MM.1S (cell line): ENCODE results near the gene EXOC7.

ENCODE experiments used
- DNase-seq: peaks from one replicate; pipeline ENCODE4 v3.0.0-alpha.2; 2015
- H2AFZ ChIP-seq: fragments of 300-600 bp; sonication (generic); 2 replicates; pipeline ENCODE4 v1.6.0; 2016; ENCODE audit warnings: antibody characterized with exemption, low read length
- H3F3A ChIP-seq: fragments of 300-600 bp; sonication (generic); 2 replicates; pipeline ENCODE4 v1.6.1; 2016; ENCODE audit warnings: mild to moderate bottlenecking, antibody characterized with exemption, low read length, moderate library complexity, mixed read lengths; ENCODE audit not compliant: insufficient read depth
- H3K27ac ChIP-seq: fragments of 300-600 bp; sonication (generic); 2 replicates; pipeline ENCODE4 v1.5.1; 2016; ENCODE audit warnings: mild to moderate bottlenecking, low read length
- H3K27me3 ChIP-seq: fragments of 300-600 bp; sonication (generic); replicated peaks from 2 replicates; pipeline ENCODE4 v1.6.0; 2016; ENCODE audit warnings: low read length; ENCODE audit not compliant: insufficient read depth
- H3K36me3 ChIP-seq: fragments of 300-600 bp; sonication (generic); replicated peaks from 2 replicates; pipeline ENCODE4 v1.6.1; 2016; ENCODE audit warnings: mild to moderate bottlenecking, low read length, mixed read lengths; ENCODE audit not compliant: insufficient read depth
- H3K4me1 ChIP-seq: fragments of 300-600 bp; sonication (generic); 2 replicates; pipeline ENCODE4 v1.6.1; 2016; ENCODE audit warnings: low read length, mixed read lengths
- H3K4me2 ChIP-seq: fragments of 300-600 bp; sonication (generic); 2 replicates; pipeline ENCODE4 v1.6.0; 2016; ENCODE audit warnings: low read depth, low read length
- H3K4me3 ChIP-seq: fragments of 300-600 bp; sonication (generic); 2 replicates; pipeline ENCODE4 v1.5.1; 2016; ENCODE audit warnings: low read length, mixed read lengths
- H3K79me2 ChIP-seq: fragments of 300-600 bp; sonication (generic); 2 replicates; pipeline ENCODE4 v1.6.1; 2016; ENCODE audit warnings: mixed run types, low read length, mixed read lengths
- H3K9ac ChIP-seq: fragments of 300-600 bp; sonication (generic); 2 replicates; pipeline ENCODE4 v1.6.1; 2016; ENCODE audit warnings: low read length, mixed read lengths
- H3K9me2 ChIP-seq: fragments of 300-600 bp; sonication (generic); replicated peaks from 2 replicates; pipeline ENCODE4 v1.6.1; 2016; ENCODE audit warnings: mild to moderate bottlenecking, low read length, mixed read lengths; ENCODE audit not compliant: insufficient read depth
- H3K9me3 ChIP-seq: fragments of 300-600 bp; sonication (generic); replicated peaks from 2 replicates; pipeline ENCODE4 v1.6.1; 2016; ENCODE audit warnings: mild to moderate bottlenecking, low read length, mixed read lengths; ENCODE audit not compliant: insufficient read depth
- H4K20me1 ChIP-seq: fragments of 300-600 bp; sonication (generic); 2 replicates; pipeline ENCODE4 v1.6.1; 2016; ENCODE audit warnings: mild to moderate bottlenecking, low read length, moderate library complexity, mixed read lengths; ENCODE audit not compliant: insufficient read depth
- EZH2 ChIP-seq: fragments of 300-600 bp; sonication (generic); optimal IDR thresholded peaks from 2 replicates; pipeline ENCODE3; 2017; ENCODE audit warnings: low read depth, mild to moderate bottlenecking, antibody characterized with exemption, low read length, mixed read lengths
- EZH2phosphoT487 ChIP-seq: fragments of 300-600 bp; sonication (generic); IDR thresholded peaks from 2 replicates; pipeline ENCODE4 v1.6.1; 2018; ENCODE audit warnings: antibody characterized with exemption, low read length
- TF ChIP-seq, protein P1 (sequence below): fragments of 300-600 bp; sonication (generic); IDR thresholded peaks from 2 replicates; pipeline ENCODE4 v1.5.1; 2016; ENCODE audit warnings: antibody characterized with exemption, low read length, mixed read lengths

EXOC7 gene

DNA sequence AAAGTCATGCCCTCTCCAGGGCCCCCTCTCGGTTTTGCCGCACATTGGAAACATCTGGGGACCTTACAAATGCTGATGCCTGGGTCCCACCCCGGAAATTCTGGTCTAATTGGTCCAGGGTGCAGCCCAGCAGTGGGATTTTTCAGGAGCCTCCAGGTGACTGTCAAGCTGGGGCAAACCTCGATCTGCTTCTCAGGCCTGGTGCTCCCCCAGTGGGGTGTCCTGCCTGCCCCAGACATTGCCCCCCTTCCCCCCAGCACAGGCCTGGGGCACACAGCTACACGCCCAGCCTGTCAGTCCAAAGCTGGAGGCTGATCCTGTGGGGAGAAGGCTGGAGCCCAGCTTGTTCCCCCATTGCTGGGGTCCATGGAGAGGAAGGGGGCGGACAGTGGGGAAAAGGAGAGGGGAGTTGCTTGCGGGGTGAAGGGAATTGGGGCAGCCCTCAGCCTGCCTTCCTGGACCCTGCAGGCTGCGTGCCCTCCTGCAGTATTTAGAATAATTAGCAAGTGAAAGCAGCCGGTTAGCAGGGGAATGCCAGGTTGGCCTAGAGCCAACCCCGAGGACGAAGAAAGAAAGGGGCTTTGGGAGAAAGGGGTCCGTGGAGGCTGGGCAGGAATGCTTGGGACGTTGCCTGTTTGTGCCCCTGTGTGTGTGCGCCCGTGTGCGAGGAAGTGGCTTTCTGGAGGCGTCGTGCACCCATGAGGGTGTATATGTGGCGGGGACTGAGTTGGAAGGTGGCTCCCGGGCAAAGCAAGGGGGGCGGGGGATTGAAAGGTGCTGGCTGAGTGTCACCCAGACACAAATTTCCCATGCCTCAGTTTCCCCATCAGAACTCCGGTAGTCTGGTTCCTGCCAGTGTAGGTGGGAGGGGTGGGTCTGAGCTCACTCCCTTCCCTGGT lies 31.6 kb upstream of the EXOC7 start:
- Histone ChIP-seq H3K27ac (no peak overlapping the region), H3F3A (no peaks in the 10 kb centered on the region), H2AFZ (no peak overlapping the region), H3K9me2 (no peaks in the 10 kb centered on the region), H3K79me2 (no peaks in the 10 kb centered on the region), H3K4me2 (no peak overlapping the region), H3K27me3 (peaks cover 19% of the 10 kb centered on the region), H3K9me3 (no peaks in the 10 kb centered on the region), H3K36me3 (no peaks in the 10 kb centered on the region), H3K4me3 (no peak overlapping the region), H4K20me1 (no peaks in the 10 kb centered on the region), H3K4me1 (no peaks in the 10 kb centered on the region), H3K9ac (no peak overlapping the region)
- DNase-seq, result no peak
- TF ChIP-seq, protein P1, sequence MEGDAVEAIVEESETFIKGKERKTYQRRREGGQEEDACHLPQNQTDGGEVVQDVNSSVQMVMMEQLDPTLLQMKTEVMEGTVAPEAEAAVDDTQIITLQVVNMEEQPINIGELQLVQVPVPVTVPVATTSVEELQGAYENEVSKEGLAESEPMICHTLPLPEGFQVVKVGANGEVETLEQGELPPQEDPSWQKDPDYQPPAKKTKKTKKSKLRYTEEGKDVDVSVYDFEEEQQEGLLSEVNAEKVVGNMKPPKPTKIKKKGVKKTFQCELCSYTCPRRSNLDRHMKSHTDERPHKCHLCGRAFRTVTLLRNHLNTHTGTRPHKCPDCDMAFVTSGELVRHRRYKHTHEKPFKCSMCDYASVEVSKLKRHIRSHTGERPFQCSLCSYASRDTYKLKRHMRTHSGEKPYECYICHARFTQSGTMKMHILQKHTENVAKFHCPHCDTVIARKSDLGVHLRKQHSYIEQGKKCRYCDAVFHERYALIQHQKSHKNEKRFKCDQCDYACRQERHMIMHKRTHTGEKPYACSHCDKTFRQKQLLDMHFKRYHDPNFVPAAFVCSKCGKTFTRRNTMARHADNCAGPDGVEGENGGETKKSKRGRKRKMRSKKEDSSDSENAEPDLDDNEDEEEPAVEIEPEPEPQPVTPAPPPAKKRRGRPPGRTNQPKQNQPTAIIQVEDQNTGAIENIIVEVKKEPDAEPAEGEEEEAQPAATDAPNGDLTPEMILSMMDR, result no peak
- TF ChIP-seq EZH2phosphoT487 (no peak), EZH2 (no peak)

DNA sequence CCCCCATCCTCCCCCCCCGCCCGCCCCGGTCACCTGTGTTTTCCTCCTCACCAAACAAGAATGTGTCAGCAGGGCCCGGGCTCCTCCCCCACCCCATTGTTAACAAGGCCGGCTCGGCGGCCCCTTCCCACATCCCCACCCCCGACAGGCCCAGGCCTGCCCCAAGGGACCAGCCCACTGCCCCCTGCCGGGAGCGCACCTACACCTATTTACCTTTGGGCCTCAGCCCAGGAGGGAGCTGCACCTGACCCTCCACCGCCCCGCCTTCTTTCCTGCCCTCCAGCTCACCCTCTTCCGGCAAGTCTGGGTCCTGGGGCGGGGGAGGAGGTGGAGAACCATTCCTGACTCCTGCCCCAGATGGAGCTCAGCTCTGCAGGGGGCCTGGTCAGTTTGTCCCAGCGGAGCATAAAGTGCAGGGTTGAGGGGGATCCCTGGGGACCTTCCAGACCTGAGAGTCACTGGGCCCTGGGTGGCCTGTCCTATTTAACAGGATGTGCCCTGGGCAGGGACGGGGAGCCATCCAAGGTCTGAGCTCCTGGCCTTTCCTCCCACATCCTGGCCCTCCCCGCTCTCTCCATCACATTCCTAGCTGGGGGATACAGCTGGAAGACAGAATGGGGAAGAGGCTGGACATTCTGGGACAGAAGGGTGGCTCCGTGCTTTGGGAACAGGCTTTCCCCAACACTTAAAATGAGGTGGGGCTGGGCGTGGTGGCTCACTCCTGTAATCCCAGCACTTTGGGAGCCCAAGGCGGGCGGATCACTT lies 29.2 kb upstream of the EXOC7 start:
- no peak for DNase-seq
- Histone ChIP-seq H3K36me3 (no peaks in the 10 kb centered on the region), H4K20me1 (no peaks in the 10 kb centered on the region), H3K9me2 (no peaks in the 10 kb centered on the region), H2AFZ (0 out of 2 replicates have a peak overlapping the region, but pooled peaks have one; percentile 3), H3K4me2 (no peak overlapping the region), H3K9ac (no peak overlapping the region), H3K4me3 (no peak overlapping the region), H3K9me3 (no peaks in the 10 kb centered on the region), H3K27ac (no peak overlapping the region), H3K27me3 (no peaks in the 10 kb centered on the region), H3F3A (no peaks in the 10 kb centered on the region), H3K4me1 (no peaks in the 10 kb centered on the region), H3K79me2 (no peaks in the 10 kb centered on the region)
- TF ChIP-seq, protein P1, result no peak
- TF ChIP-seq EZH2 (no peak), EZH2phosphoT487 (no peak)

DNA sequence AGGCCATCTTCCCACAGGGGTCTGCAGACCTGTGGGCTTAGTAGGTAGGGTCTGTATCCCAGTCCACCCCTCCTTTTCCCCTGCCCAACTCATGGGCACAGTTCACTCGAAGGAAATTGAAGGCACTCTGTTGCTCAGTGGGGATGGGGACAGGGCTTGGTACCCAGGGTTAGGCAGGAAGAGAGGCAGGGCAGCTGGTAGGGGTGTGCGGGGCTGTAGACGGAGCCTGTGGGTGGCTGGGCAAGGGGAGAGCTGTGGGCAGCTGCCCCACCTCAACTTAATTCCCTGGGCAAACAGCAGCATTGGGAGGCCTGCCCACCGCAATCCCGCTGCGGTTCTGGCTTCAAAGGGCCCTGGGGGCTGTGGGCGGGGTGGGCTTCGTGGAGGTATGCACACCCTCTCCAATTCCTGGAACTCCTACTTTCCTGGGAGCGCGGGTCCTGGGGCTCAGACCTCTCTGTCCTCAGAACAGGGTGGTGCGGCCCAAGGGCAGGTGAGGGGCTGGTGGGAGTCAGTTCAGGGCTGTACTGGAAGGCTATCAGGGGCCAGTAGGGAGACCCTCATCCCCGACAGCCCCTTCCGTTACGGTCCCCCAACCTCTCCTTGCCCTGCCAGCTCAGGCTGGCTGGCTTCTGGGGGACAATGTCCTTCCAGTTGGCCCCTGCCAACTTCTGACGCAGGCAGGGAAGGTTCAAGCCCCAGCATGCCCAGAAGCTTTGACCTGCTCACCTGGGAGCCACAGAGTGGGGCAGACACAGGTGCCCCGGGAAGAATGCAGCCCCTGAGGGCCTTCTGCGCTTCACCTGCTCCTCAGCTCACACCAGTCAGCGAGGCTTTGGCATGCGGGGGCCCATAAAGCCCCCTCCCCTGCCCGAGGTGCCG lies 28.3 kb upstream of the EXOC7 start:
- Histone ChIP-seq H3K9me3 (no peaks in the 10 kb centered on the region), H3F3A (no peaks in the 10 kb centered on the region), H3K27me3 (no peaks in the 10 kb centered on the region), H3K27ac (no peak overlapping the region), H4K20me1 (no peaks in the 10 kb centered on the region), H3K36me3 (no peaks in the 10 kb centered on the region), H3K79me2 (no peaks in the 10 kb centered on the region), H3K4me3 (no peak overlapping the region), H3K4me1 (no peaks in the 10 kb centered on the region), H3K4me2 (no peak overlapping the region), H3K9ac (no peak overlapping the region), H3K9me2 (no peaks in the 10 kb centered on the region), H2AFZ (no peak overlapping the region)
- TF ChIP-seq EZH2phosphoT487, result no peak
- TF ChIP-seq, protein P1, result no peak
- no peak for TF ChIP-seq EZH2
- DNase-seq, result no peak
